Mesothelial cell of epicardium (in vitro differentiated cells): ENCODE data around the gene EAF2. TPM values are rescaled to one million over a fixed set of nuclear protein-coding genes. Genes with fewer than 3 reads are reported as not detected.

Experiments used
- DNase-seq, 2 experiments: peaks; one replicate each; pipeline ENCODE4 v3.0.0; 2021; ENCODE audit warnings: low spot score in 2 of 2; ENCODE audit not compliant: unreplicated experiment in 2 of 2
- H3K27ac Mint-ChIP-seq: 2 replicates; pipeline ENCODE4 v1.8.0; 2021; ENCODE audit warnings: mixed read lengths
- H3K27me3 Mint-ChIP-seq: 2 replicates; pipeline ENCODE4 v1.8.0; 2021; ENCODE audit warnings: low read depth, mixed read lengths
- H3K36me3 Mint-ChIP-seq: 2 replicates; pipeline ENCODE4 v1.8.0; 2021; ENCODE audit warnings: mixed read lengths
- H3K4me1 Mint-ChIP-seq: 2 replicates; pipeline ENCODE4 v1.8.0; 2021; ENCODE audit warnings: mixed read lengths
- H3K4me3 Mint-ChIP-seq: 2 replicates; pipeline ENCODE4 v1.8.0; 2021; ENCODE audit warnings: mild to moderate bottlenecking, moderate library complexity, mixed read lengths
- H3K9me3 Mint-ChIP-seq: 2 replicates; pipeline ENCODE4 v1.8.0; 2021; ENCODE audit warnings: mixed read lengths
- total RNA-seq: library from RNA; stranded (reverse); gene quantifications from 3 replicates; pipeline ENCODE4 v1.2.1, GENCODE V29; 2021
- TF ChIP-seq, protein P1 (sequence below): fragments of 200-600 bp; sonication (generic); IDR thresholded peaks from one replicate; pipeline ENCODE4 v1.5.0; 2021; ENCODE audit warnings: antibody characterized with exemption; ENCODE audit not compliant: unreplicated experiment

EAF2 gene
- total RNA-seq, 1 donor from 2014 or later: 5.3 TPM

- H3K4me1 Mint-ChIP-seq: no peaks in the 10 kb centered on the region
- H3K27ac Mint-ChIP-seq: no peak overlapping the region
- TF ChIP-seq, protein P1, sequence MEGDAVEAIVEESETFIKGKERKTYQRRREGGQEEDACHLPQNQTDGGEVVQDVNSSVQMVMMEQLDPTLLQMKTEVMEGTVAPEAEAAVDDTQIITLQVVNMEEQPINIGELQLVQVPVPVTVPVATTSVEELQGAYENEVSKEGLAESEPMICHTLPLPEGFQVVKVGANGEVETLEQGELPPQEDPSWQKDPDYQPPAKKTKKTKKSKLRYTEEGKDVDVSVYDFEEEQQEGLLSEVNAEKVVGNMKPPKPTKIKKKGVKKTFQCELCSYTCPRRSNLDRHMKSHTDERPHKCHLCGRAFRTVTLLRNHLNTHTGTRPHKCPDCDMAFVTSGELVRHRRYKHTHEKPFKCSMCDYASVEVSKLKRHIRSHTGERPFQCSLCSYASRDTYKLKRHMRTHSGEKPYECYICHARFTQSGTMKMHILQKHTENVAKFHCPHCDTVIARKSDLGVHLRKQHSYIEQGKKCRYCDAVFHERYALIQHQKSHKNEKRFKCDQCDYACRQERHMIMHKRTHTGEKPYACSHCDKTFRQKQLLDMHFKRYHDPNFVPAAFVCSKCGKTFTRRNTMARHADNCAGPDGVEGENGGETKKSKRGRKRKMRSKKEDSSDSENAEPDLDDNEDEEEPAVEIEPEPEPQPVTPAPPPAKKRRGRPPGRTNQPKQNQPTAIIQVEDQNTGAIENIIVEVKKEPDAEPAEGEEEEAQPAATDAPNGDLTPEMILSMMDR: no peak
- H3K9me3 Mint-ChIP-seq: peaks cover 14% of the 10 kb centered on the region
- no peak overlapping the region for H3K4me3 Mint-ChIP-seq
- H3K27me3 Mint-ChIP-seq: no peaks in the 10 kb centered on the region
- DNase-seq: no peak
- H3K36me3 Mint-ChIP-seq: peaks cover 10% of the 10 kb centered on the region
Observed at GRCh38 chr3:121863801-121864200, 28.8 kb downstream of the EAF2 start.

- TF ChIP-seq, protein P1: no peak
- H3K9me3 Mint-ChIP-seq: no peaks in the 10 kb centered on the region
- H3K27ac Mint-ChIP-seq: no peak overlapping the region
- no peaks in the 10 kb centered on the region for H3K27me3 Mint-ChIP-seq
- peaks cover 6% of the 10 kb centered on the region for H3K36me3 Mint-ChIP-seq
- no peaks in the 10 kb centered on the region for H3K4me1 Mint-ChIP-seq
- DNase-seq: no peak
- no peak overlapping the region for H3K4me3 Mint-ChIP-seq
Observed at GRCh38 chr3:121869736-121870135, 34.7 kb downstream of the EAF2 start.

DNA sequence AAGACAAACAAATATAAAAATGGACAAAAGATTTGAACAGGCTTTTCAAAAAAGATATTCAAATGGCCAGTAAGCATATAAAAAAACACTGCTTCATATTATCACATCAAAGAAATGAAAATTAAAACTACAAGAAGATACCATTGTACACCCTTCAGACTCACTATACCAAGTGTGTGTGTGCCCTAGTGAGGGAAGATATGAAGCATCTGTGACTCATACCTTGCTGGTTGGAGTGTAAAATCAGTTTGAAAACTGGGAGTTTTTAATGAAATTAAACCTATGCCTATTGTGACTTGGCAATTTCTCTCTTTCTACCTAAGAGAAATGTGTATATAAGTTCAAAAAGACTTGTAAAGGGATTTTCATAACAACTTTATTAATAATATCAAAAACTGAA lies 35.7 kb downstream of the EAF2 start:
- Mint-ChIP-seq H3K27me3 (no peaks in the 10 kb centered on the region), H3K4me1 (no peaks in the 10 kb centered on the region), H3K4me3 (no peak overlapping the region), H3K9me3 (no peaks in the 10 kb centered on the region), H3K36me3 (peaks cover 6% of the 10 kb centered on the region), H3K27ac (no peak overlapping the region)
- no peak for DNase-seq
- TF ChIP-seq, protein P1: no peak

DNA sequence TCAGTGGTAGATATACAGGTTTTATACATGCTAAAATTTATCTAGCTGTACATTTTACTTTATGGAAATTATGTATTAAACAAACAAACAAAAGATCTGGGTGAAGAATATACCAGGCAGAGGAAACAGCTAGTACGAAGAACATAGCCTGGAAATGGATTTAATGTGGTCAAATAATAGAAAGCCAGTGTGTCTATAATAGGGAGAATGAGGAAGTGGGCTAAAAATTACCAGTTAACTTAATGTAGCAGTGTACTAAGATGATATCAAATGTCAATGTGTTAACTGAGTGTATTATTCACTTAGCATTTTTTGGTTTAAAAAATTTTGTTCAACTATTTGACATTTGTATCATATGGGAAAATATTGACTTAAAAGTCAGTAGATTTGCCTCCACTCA lies 36.4 kb downstream of the EAF2 start:
- Mint-ChIP-seq H3K4me1 (no peaks in the 10 kb centered on the region), H3K9me3 (no peaks in the 10 kb centered on the region), H3K36me3 (peaks cover 6% of the 10 kb centered on the region), H3K27ac (no peak overlapping the region), H3K4me3 (no peak overlapping the region), H3K27me3 (no peaks in the 10 kb centered on the region)
- DNase-seq: no peak
- TF ChIP-seq, protein P1: no peak

GRCh38 chr3:121878411-121878810 lies 43.4 kb downstream of the EAF2 start:
- Mint-ChIP-seq H3K27me3 (no peaks in the 10 kb centered on the region), H3K36me3 (peaks cover 2% of the 10 kb centered on the region), H3K27ac (no peak overlapping the region), H3K4me1 (peaks cover 1% of the 10 kb centered on the region), H3K4me3 (no peak overlapping the region), H3K9me3 (no peaks in the 10 kb centered on the region)
- no peak for DNase-seq
- TF ChIP-seq, protein P1: no peak

GRCh38 chr3:121883507-121883906 lies 48.5 kb downstream of the EAF2 start:
- Mint-ChIP-seq H3K4me1 (peaks cover 10% of the 10 kb centered on the region), H3K27ac (no peak overlapping the region), H3K36me3 (no peaks in the 10 kb centered on the region), H3K27me3 (no peaks in the 10 kb centered on the region), H3K4me3 (no peak overlapping the region), H3K9me3 (no peaks in the 10 kb centered on the region)
- DNase-seq: no peak
- TF ChIP-seq, protein P1: no peak
